Left cardiac atrium (tissue), 4 donors: ENCODE measurements around the gene PWP2. TPM values are rescaled to one million over a fixed set of nuclear protein-coding genes. Genes with fewer than 3 reads are reported as not detected.
"Not testable (repeated sequence)": the region's sequence is repeated elsewhere in the genome, so short reads cannot be mapped to it uniquely, and the experiment has no call there.

Experiments
- ATAC-seq, 2 donors: fragments of 200-7000 bp; cut with Tn5 transposase; one replicate each; pipeline ENCODE4 v1.9.1; 2020; ENCODE audit warnings: mild to moderate bottlenecking in 2 of 2, moderate library complexity in 2 of 2
- DNase-seq: peaks from one replicate; pipeline ENCODE4 v3.0.0-alpha.2; 2020
- intact Hi-C, 2 donors: fragments of 100-400 bp; cut with DNase I; formaldehyde crosslinking; loops; one replicate each; pipeline versions ENCODE4 v1.14.1 to v1.15.1; 2022 to 2023
- long read RNA-seq: library from polyadenylated mRNA; unstranded; transcript quantifications from one replicate; pipeline ENCODE4 v2.0.0, GENCODE V29; 2021
- total RNA-seq, 2 donors: library from RNA; stranded (reverse); fragmentation: NEBNext Ultra II Directional; extraction: Animal tissue kit (Norgen Biotek cat#: 25700); gene quantifications; one replicate each; pipeline ENCODE4 v1.2.1, GENCODE V29; 2021
- donor health status: DM: no; HTN: yes; CAD: no.
- donor health status: DM: no; HTN: yes; CAD: no; lungs with severe emphysema.
- donor health status: DM: yes; HTN: yes; CAD: no.
- donor health status: Dilated cardiomyopathy.

The PWP2 gene
- 1 to 10 TPM; 1.2 to 7.0 TPM for total RNA-seq
- long read RNA-seq: 0 reads

DNA sequence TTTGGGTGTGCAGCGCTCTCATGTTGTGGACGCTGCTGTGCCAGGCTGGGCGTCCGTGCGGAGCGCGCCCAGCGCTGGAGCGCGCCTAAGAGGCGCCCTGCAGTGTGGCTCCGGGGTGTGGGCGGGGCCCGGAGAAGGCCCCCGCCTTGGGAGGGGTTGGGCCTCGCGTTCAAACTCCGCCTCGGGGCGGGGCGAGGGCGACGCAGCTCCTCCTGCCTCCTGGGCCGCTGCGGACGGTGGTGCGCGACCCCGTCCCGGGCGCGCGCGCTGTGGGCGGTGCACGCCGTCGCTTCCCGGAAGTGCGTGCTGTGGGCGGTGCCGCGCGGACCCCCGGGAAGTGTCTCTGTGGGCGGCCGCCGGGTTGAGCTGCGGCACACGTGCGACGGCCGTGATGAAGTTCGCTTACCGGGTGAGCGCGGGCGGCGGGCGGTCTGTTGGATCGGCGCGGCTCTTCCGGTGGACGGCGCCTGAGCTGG, at the start of gene PWP2:
PWP2 (plus strand) TSS at position 374 of the 476 bp plus-strand sequence; CDS start at position 392, 18 bp downstream.
- ATAC-seq (peak; percentile 98 to 99), DNase-seq (peak; percentile 41)
- intact Hi-C loops: not testable (repeated sequence)

DNA sequence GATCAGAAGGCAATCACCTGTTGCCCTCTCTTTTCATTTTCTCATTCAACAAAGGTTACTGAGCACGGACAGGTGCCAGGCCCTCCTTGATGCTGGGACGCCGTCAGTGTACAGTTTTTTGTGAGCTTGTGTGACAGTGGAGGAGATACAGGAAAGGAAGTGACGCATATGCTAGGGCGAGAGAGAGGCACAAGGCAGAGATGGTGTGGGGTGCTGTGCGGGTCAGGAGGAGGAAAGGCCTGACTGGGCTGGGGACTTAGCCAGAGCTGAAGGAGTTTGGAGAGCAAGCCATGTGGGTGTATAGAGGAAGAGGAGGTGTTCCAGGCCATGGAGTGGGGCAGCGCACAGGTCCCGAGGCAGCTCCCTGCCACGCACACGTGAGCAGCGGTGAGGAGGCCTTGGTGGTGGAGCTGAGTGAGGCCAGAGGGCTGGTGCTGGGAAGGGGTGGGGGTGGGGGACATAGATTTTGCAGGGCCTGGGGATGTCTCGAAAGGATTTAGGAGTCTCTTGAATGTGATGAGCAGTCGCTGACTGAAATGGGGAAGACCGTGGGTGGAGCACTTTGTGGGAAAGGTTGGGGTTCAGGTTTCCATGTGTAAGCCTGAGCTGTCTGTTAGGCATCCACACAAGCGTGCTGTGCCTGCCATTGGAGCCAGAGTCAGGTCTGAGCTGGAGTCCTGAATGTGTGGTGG, 49.1 kb upstream of the PWP2 start:
- DNase-seq: no peak
- ATAC-seq: no peak
- intact Hi-C loops: no loop called here

- intact Hi-C loops: no loop called here
- ATAC-seq (no peak), DNase-seq (no peak)
These were observed 48.6 kb upstream of the PWP2 start for GRCh38 chr21:44058652-44058964.

DNA sequence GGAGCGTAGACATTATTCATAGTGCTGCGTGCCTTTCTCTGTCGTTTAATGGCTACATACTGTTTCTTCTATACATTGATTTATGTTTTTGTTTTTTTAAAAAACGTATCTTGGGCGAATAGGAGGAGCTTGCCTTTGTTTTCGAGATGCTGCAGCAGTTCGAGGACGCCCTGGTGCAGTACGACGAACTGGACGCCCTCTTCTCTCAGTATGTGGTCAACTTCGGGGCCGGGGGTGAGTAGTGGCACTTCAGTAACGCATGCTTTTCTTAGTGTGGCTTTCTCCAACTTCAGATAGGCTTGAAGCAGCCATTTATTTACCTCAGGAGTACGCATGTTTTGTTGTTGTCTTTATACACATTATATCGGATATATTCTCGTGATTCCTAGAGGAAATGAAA, 48.2 kb upstream of the PWP2 start:
- DNase-seq: no peak
- no peak for ATAC-seq
- intact Hi-C loops: no loop called here

GRCh38 chr21:44059710-44060109, 47.5 kb upstream of the PWP2 start:
- ATAC-seq (no peak), DNase-seq (no peak)
- intact Hi-C loops: no loop called here

- intact Hi-C loops: no loop called here
- DNase-seq (no peak), ATAC-seq (peak in 1 of 2 donors; percentile 85)
These were observed 44.8 kb upstream of the PWP2 start for GRCh38 chr21:44062380-44062779.

DNA sequence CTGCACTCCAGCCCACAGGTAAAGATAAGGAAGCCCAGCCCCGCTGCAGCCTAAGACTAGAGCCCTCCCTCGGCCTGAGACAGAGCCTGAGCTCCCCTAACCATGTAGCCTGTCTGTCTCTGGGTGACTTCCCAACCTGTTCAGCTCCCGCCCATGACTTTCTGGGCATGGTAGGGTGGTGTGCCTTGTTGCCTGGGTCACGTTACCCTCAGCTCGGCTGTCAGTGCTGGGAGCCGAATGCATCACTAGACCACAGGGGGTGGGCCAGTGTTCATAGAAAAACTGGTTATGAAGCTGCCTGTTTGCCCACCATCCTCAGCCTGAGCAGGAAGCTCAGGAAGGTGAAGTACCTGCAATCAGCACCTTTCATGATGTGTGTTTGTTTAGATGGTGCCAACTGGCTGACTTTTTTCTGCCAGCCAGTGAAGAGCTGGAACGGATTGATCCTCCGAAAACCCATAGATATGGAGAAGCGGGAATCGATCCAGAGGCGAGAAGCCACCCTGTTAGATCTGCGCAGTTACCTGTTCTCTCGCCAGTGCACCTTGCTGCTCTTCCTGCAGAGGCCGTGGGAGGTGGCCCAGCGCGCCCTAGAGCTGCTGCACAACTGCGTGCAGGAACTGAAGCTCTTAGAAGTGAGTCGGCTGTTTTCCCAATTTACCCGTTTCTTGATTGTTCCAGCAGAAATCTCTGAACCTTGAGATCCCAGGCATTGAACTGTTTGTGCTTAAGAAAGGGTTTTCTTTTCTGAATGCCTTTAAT, 43.9 kb upstream of the PWP2 start:
- intact Hi-C loops: no loop called here
- ATAC-seq (peak in 1 of 2 donors; percentile 48), DNase-seq (no peak)

GRCh38 chr21:44064852-44065403, 42.3 kb upstream of the PWP2 start:
- intact Hi-C loops: no loop called here
- ATAC-seq: no peak
- no peak for DNase-seq

- intact Hi-C loops: no loop called here
- peak; percentile 12 to 55 for ATAC-seq
- no peak for DNase-seq
These were observed 41.8 kb upstream of the PWP2 start for GRCh38 chr21:44065428-44065827.

DNA sequence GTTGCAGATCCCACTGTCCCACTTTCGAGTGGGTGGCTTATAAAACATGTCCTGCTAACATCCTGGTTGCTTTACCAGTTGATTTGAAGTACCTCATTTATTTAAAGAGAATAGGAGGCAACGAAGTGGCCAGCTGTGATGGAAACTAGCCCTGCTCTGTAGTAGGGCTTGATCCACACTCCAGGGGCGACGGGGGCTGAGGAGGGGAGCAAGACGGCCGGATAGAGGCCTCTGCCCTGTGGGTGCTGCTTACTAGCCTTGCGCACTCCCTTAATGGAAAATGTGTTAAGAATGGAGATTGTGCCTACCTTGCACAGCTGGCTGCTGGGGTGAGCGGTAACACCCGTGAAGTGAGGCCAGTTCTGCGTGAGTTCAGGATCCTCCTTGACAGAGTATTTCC, 41.1 kb upstream of the PWP2 start:
- intact Hi-C loops: no loop called here
- DNase-seq (no peak), ATAC-seq (no peak)

GRCh38 chr21:44067011-44067839, 40.0 kb upstream of the PWP2 start:
- ATAC-seq (peak in 1 of 2 donors; percentile 48), DNase-seq (no peak)
- intact Hi-C loops: no loop called here

- no peak for DNase-seq
- intact Hi-C loops: no loop called here
- no peak for ATAC-seq
These were observed 36.8 kb upstream of the PWP2 start for GRCh38 chr21:44070391-44070790.

DNA sequence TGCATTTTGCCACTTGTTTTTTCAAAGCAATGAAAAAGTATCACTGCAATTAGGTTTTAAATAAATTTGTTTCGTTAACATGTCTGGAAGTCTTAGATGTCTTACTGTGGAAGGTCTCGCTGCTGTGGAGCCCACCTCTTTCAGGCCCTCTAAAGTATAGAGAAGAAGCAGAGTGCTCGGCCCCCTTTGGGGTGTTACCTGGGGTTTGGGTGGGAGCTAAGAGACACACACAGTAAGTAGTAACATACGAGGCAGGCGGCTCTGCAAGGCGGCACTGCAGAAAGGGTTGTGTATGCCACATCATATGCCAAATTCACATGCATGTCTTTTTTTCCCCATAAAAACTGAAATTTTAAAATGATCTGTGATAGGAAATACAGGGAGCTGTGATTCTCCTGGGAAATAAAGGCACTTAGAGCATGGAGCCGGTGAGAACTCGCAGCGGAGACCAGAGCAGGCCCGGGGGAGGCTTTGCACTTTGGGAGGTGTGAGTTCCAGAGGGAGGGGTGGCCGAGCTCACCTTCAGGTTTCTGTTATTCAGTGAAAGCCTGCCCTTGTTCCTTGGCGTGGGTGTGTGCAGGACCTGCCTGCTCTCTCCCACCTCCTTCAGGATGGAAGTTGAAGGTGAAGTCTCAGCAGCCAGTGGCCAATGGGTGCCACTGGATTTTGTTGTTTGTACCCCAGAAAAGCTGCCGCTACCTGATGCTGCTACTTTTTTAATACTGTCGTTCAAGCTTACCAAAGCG, 35.7 kb upstream of the PWP2 start:
- ATAC-seq (no peak), DNase-seq (no peak)
- intact Hi-C loops: no loop called here

DNA sequence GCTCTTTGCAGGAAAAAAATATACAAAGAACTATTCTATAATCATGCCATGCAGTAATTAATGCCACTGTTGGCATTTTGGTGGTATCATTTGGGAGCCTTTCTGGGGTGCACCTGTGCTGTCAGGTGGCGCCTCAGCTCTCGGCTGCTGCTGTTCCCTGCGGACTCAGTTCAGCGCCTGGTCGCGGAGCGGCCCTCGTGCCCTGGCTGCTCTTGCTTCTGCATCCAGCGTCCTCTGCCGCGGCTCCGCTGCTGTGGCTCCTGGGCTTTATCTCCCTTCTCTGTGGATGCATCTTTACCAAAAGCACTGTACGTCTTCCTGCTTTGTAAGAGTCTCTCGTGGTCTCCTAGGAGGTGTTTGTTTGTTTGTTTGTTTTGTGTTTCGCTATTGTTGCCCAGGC, 35.1 kb upstream of the PWP2 start:
- intact Hi-C loops: no loop called here
- ATAC-seq (no peak), DNase-seq (no peak)

- ATAC-seq: no peak
- intact Hi-C loops: no loop called here
- DNase-seq: no peak
These were observed 32.8 kb upstream of the PWP2 start for GRCh38 chr21:44074315-44074958.

GRCh38 chr21:44076316-44076715, 30.9 kb upstream of the PWP2 start:
- ATAC-seq (no peak), DNase-seq (no peak)
- intact Hi-C loops: no loop called here

GRCh38 chr21:44078411-44078981, 28.7 kb upstream of the PWP2 start:
- DNase-seq: no peak
- ATAC-seq: no peak
- intact Hi-C loops: no loop called here

DNA sequence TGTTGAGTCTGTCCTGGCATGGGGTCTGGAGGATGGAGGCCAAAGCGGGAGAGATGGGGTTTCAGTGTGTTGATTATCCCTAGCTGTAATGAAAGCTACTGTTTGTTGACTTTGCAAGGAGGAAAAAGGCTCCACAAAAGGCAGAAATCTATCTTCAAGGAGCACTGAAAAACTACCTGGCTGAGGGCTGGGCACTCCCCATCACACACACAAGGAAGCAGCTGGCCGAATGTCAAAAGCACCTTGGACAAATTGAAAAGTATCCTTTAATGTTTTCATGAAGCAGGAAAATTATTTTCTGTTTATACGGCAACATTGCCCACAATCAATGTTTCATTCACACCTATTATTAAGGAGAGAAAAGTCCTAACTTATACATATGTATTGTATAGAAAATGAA, 27.8 kb upstream of the PWP2 start:
- ATAC-seq (no peak), DNase-seq (no peak)
- intact Hi-C loops: no loop called here
